Measurements from ENCODE around the gene TRAF1.
A peak's percentile ranks its signal among the peaks of the same experiment; 100 is the strongest.

TRAF1 gene

GRCh38 chr9:120869360-120869687 is 57.3 kb downstream of the TRAF1 start:
- no peak for DNase-seq (ENCODE audit: low read depth)

GRCh38 chr9:120868676-120869359 is 57.8 kb downstream of the TRAF1 start:
- peak; percentile 90 for DNase-seq (ENCODE audit: low read depth)

DNA sequence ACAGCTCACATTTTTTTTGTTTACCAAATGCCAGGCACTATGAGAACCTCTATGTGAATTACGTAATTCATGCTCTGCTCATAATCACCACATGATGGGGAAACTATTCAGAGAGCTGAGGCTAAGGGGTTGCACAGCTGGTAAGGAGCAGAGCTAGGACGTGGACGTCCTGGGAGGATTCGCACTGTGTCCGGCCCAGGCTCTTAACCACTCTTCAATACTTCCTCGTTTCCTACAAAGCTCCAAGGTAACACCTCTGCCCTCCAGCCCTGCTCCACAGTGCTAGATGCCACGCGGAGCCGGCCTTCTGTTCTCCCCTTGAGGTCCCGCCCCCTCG is 58.3 kb downstream of the TRAF1 start:
- no peak for DNase-seq (ENCODE audit: low read depth)

DNA sequence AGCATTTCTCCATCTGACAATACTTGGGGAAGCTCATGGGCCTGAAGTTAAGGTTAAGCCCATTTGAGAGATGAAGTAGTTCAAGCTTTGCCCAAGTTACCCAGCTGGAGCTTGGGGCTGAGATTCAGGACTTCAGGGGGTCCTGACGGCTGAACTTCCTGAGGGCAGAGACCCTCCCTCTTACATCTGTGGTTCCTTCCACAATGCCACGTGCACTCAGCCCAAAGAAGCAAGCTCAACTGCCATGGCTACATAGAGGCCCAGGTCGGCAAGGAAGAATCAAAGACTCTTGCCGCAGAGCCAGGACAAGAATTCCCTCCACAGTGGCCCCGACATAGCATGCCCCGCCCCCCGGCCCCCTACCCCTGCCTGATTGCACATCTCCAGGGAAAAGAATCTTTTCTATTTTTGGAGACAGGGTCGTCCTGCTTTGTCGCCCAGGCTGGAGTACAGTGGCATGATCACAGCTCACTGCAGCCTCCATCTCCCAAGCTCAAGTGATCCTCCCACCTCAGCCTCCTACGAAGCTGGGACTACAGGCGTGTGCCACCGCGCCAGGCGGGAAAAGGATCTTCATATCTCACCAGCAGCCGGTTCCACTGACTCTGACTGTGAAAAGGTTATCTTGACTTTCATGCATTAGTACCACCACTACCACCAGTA is 58.8 kb downstream of the TRAF1 start:
- no peak for DNase-seq (ENCODE audit: low read depth)

DNA sequence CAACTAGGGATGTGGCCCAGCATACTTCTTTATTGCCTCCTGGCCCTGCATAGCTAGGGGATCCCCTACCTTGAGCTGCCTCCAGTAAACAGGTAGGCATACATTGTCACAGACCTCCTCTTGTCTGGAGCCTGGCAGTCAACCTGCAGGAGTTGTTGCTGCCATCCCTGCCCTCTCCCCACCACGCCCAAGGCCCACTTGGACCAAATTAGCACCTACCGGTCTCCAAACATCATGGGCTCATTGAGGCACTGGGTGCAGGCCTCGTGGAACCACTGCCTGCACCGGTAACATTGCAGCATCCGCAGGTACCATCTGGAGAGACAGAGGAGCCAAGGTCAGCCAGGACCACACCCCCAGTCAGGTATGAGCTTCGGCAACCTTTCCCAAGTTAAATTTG is 59.9 kb downstream of the TRAF1 start:
- no peak for DNase-seq (ENCODE audit: low read depth)

- DNase-seq (ENCODE audit: low read depth), result no peak
Observed at GRCh38 chr9:120865809-120866208, 60.8 kb downstream of the TRAF1 start.

GRCh38 chr9:120865176-120865575 is 61.4 kb downstream of the TRAF1 start:
- DNase-seq (ENCODE audit: low read depth), result no peak

- DNase-seq (ENCODE audit: low read depth), result no peak
Observed at GRCh38 chr9:120864719-120865118, 61.9 kb downstream of the TRAF1 start.

GRCh38 chr9:120863833-120864232 is 62.8 kb downstream of the TRAF1 start:
- DNase-seq (ENCODE audit: low read depth), result no peak

- no peak for DNase-seq (ENCODE audit: low read depth)
Observed at GRCh38 chr9:120862452-120862851, 64.1 kb downstream of the TRAF1 start.

DNA sequence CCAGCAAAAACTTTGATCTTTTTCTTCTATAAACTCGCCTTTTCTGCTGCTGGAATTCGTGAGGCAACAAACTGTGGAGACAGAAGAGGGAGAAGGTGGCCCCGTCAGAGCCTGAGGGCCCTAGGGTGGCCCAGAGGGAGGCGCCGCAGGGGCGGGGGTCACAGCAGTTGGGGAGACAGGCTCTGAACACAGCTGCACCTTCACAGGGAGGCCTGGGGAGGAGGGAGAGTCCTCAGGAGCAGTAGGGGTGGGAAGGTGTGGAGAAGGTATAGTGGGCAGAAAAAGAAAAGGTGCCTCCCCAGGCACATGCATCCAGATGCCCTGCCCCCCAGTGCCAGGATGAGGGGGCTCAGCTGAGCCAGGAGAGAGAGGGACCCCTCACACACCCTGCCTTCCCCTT is 64.7 kb downstream of the TRAF1 start:
- no peak for DNase-seq (ENCODE audit: low read depth)

DNA sequence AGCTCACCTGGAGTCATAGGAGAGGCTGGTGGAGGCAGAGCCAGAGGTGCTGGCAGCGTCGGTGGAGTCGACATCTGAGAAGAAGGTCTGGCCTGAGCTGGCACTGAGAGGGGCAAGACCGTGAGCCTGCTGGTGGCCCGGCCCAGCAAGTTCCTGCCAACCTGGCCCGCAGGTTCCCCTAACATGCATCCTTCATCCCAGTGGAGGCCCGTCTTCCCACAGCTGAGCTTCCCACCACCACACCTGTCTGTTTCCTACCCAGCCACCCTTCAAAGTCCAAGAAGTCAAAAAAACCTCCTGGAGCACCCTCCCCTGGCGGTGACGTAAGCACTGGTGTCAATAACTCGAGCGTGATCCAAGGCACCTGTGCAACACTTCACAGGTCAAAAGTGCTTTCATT is 66.5 kb downstream of the TRAF1 start:
- DNase-seq (ENCODE audit: low read depth), result no peak

DNA sequence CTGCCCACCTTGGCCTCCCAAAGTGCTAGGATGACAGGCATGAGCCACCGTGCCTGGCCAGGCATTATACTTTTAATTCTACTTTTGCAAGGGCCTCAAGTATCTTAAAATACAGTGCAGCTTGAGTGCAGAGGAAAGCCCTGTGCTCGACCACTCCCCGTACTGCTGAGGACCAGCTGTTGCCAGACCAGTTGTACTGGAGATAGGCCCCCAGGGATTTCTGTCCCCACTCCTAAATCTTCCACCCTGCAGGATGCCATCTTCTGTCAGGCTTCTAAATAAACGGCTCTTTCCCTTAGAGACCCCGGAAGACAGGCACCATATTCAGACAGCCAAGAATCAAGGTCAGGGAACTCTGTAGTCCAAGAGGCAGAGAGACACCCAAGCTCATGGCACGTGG is 67.2 kb downstream of the TRAF1 start:
- no peak for DNase-seq (ENCODE audit: low read depth)

DNA sequence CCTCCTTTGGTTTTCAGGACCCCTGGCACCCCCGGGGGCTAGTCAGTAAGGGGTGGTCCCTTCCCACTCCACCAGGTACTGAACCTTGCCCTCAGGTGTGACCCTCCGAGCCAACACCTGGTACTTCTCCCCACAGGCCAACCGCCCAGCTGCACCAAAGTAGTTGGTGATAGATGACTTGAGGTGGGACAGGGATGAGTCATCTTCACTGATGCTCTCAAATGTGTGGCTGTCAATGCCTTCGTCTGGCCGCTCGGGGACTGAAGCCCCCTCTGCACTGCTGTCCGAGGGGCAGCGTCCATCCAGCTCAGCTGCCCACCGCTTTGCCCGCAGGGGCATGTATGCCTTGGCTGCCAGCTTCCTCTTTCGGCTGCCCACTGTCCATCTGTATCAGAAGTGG is 68.7 kb downstream of the TRAF1 start:
- no peak for DNase-seq (ENCODE audit: low read depth)

- no peak for DNase-seq (ENCODE audit: low read depth)
Observed at GRCh38 chr9:120857481-120857880, 69.1 kb downstream of the TRAF1 start.

- no peak for DNase-seq (ENCODE audit: low read depth)
Observed at GRCh38 chr9:120856700-120857099, 69.9 kb downstream of the TRAF1 start.

GRCh38 chr9:120855827-120856670 is 70.5 kb downstream of the TRAF1 start:
- no peak for DNase-seq (ENCODE audit: low read depth)

DNA sequence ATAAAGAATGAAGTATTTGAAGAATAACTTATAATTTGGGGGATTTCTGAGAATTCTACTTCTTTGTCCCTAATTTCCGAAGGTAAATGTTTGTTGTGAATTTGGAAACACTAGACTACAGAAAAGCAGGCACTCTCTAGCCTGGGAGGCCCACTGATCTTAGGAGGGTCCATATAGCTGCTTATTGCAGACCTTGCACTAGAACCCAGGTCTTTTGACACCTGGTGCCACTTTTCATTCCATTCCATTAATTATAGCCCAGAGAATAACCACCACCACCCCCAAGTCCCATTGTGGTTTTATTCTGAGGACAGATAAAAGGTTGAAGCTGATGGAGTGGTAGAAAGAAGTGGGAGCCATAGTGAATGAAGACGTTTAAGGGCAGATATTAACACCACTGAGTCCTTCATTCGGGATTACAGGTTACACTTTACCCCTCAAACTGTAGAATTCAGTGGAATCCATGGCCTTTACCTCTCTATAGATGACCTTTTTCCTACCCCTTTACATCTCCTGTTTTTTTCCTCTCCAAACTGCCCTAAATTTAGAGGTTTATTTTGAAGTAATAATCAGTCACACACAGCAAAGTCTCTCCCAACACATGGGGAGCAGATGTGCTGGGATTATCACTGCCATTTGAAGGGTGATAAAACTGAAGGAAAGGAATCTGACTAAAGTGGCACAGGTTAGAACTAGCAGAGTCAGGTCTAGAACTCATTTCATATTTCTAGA is 71.8 kb downstream of the TRAF1 start:
- DNase-seq (ENCODE audit: low read depth), result no peak

- no peak for DNase-seq (ENCODE audit: low read depth)
Observed at GRCh38 chr9:120853198-120853597, 73.4 kb downstream of the TRAF1 start.

Data from CMK (cell line).